K562 (cell line): Measurements from ENCODE around the gene LY6G6F. TPM values are rescaled to one million over a fixed set of nuclear protein-coding genes. Genes with fewer than 3 reads are reported as not detected.

Source experiments
- DNMT1 ChIP-seq: fragments of 450-650 bp; IDR thresholded peaks from 2 replicates; pipeline ENCODE4 v1.6.1; 2016; ENCODE audit warnings: antibody characterized with exemption, mild to moderate bottlenecking
- FOXK1 ChIP-seq: sonication (generic); formaldehyde crosslinking; IDR thresholded peaks from 2 replicates; pipeline ENCODE4 v1.8.0; 2022; ENCODE audit warnings: missing genetic modification reagents, mild to moderate bottlenecking, borderline replicate concordance
- GTF2A2 ChIP-seq: IDR thresholded peaks from 2 replicates; pipeline ENCODE4 v1.6.1; 2016; ENCODE audit warnings: mild to moderate bottlenecking, missing genetic modification characterization, missing compliant biosample characterization
- LARP7 ChIP-seq: fragments of 450-650 bp; IDR thresholded peaks from 2 replicates; pipeline ENCODE4 v1.6.1; 2016
- PHTF2 ChIP-seq: fragments of 250-450 bp; sonication (Bioruptor Pico); IDR thresholded peaks from 2 replicates; pipeline ENCODE4 v1.5.0; 2021; ENCODE audit warnings: mild to moderate bottlenecking
- RERE ChIP-seq: sonication (generic); formaldehyde crosslinking; IDR thresholded peaks from 2 replicates; pipeline ENCODE4 v1.8.0; 2023; ENCODE audit warnings: missing genetic modification reagents, mild to moderate bottlenecking, borderline replicate concordance
- STAG1 ChIP-seq: sonication (generic); formaldehyde crosslinking; IDR thresholded peaks from 2 replicates; pipeline ENCODE4 v1.5.0; 2020; ENCODE audit warnings: missing genetic modification reagents, borderline replicate concordance
- TAL1 ChIP-seq: fragments of 450-650 bp; IDR thresholded peaks from 2 replicates; pipeline ENCODE4 v1.6.1; 2016; ENCODE audit warnings: mild to moderate bottlenecking
- TARDBP ChIP-seq: fragments of 450-650 bp; IDR thresholded peaks from 2 replicates; pipeline ENCODE4 v1.6.1; 2016
- ZBTB33 ChIP-seq: sonication (generic); formaldehyde crosslinking; IDR thresholded peaks from 2 replicates; pipeline ENCODE4 v1.8.1; 2023; ENCODE audit warnings: mild to moderate bottlenecking, missing genetic modification reagents
- ZNF143 ChIP-seq: sonication (generic); formaldehyde crosslinking; IDR thresholded peaks from 2 replicates; pipeline ENCODE4 v1.9.0; 2022; ENCODE audit warnings: mild to moderate bottlenecking, missing genetic modification reagents
- ZNF277 ChIP-seq: fragments of 250-450 bp; sonication (Bioruptor Pico); IDR thresholded peaks from 2 replicates; pipeline ENCODE4 v1.8.0; 2022; ENCODE audit warnings: inconsistent platforms, mild to moderate bottlenecking, moderate library complexity, borderline replicate concordance
- ZNF79 ChIP-seq: fragments of 250-450 bp; sonication (Bioruptor Pico); IDR thresholded peaks from 2 replicates; pipeline ENCODE4 v1.4.0; 2020; ENCODE audit warnings: low read depth, mild to moderate bottlenecking, moderate library complexity
- polyA plus RNA-seq, 8 experiments: library from polyadenylated mRNA; depleted of rRNA in 4 of 8; stranded (reverse) in 5 of 8; unstranded in 3 of 8; fragments of >200 nt; fragmentation: Nextera tagmentation in 2 of 8; fragmentation: Illumina TruSeq in 1 of 8; extraction: Ambion mirVana in 2 of 8; extraction: Trizol in 1 of 8; gene quantifications; 2 replicates each; pipeline versions ENCODE4 v1.2.1 to v1.2.3, GENCODE V29; 2011 to 2014; ENCODE audit warnings: inconsistent platforms in 1 of 8, missing spikeins in 1 of 8
- total RNA-seq, 7 experiments: library from RNA; depleted of rRNA in 6 of 7; stranded (reverse); fragments of >200 nt in 6 of 7; fragmentation: Illumina TruSeq in 2 of 7; extraction: Trizol in 2 of 7; gene quantifications; 2 replicates each; pipeline versions ENCODE4 v1.2.1 to v1.2.3, GENCODE V29; 2011 to 2021; ENCODE audit warnings: low replicate concordance in 1 of 7
- TF ChIP-seq, protein P1 (sequence below), 2 experiments: fragments of 450-650 bp; IDR thresholded peaks; 2 replicates each; pipeline ENCODE4 v1.6.1; 2016
- TF ChIP-seq, protein P2 (sequence below): fragments of 450-650 bp; formaldehyde crosslinking; IDR thresholded peaks from 2 replicates; pipeline ENCODE4 v1.4.0; 2020; ENCODE audit warnings: mild to moderate bottlenecking, moderate library complexity

The LY6G6F gene
- total and polyA plus RNA-seq, 9 of the 15 experiments (the other 6 are each of a cell fraction or from before 2014, with no cell fraction given): 0.14 to 0.50 (median 0.28) TPM; not detected in 2

- peak; percentile 21; the same call in 1 of the 2 replicates for TF ChIP-seq RERE (CRISPR knock-in tag)
- TF ChIP-seq ZNF277 (CRISPR knock-in tag): no peak
- TF ChIP-seq DNMT1: 0 out of 2 replicates have a peak, but pooled peaks have one; percentile 25
- no peak for TF ChIP-seq STAG1 (CRISPR knock-in tag)
- TF ChIP-seq, protein P1, sequence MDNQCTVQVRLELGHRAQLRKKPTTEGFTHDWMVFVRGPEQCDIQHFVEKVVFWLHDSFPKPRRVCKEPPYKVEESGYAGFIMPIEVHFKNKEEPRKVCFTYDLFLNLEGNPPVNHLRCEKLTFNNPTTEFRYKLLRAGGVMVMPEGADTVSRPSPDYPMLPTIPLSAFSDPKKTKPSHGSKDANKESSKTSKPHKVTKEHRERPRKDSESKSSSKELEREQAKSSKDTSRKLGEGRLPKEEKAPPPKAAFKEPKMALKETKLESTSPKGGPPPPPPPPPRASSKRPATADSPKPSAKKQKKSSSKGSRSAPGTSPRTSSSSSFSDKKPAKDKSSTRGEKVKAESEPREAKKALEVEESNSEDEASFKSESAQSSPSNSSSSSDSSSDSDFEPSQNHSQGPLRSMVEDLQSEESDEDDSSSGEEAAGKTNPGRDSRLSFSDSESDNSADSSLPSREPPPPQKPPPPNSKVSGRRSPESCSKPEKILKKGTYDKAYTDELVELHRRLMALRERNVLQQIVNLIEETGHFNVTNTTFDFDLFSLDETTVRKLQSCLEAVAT (IDR thresholded peaks at IDR 0.05): peak; percentile 9 to 71; a peak in 3 of 4 replicates
- no peak; the same call in 1 of the 2 replicates for TF ChIP-seq FOXK1 (CRISPR knock-in tag)
- TF ChIP-seq, protein P2, sequence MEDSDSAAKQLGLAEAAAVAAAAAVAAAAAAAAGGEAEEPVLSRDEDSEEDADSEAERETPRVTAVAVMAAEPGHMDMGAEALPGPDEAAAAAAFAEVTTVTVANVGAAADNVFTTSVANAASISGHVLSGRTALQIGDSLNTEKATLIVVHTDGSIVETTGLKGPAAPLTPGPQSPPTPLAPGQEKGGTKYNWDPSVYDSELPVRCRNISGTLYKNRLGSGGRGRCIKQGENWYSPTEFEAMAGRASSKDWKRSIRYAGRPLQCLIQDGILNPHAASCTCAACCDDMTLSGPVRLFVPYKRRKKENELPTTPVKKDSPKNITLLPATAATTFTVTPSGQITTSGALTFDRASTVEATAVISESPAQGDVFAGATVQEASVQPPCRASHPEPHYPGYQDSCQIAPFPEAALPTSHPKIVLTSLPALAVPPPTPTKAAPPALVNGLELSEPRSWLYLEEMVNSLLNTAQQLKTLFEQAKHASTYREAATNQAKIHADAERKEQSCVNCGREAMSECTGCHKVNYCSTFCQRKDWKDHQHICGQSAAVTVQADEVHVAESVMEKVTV (CRISPR knock-in tag): no peak
- TF ChIP-seq ZNF79: no peak
- peak; percentile 32; the same call in 1 of the 2 replicates for TF ChIP-seq TAL1
- peak; percentile 31; the same call in 1 of the 2 replicates for TF ChIP-seq TARDBP
- TF ChIP-seq ZNF143 (CRISPR knock-in tag): no peak
- TF ChIP-seq PHTF2: no peak
- TF ChIP-seq LARP7: peak; percentile 55; the same call in 1 of the 2 replicates
- no peak for TF ChIP-seq ZBTB33 (CRISPR knock-in tag)
- no peak for TF ChIP-seq GTF2A2 (tag)
Measured at GRCh38 chr6:31663961-31664789, 42.5 kb upstream of the LY6G6F start (continued).
